Mucosa of descending colon (tissue), 3 donors: Measurements from ENCODE around the gene MAPKAP1. TPM values are rescaled to one million over a fixed set of nuclear protein-coding genes. Genes with fewer than 3 reads are reported as not detected.
A peak's percentile ranks its signal among the peaks of the same experiment; 100 is the strongest.

ENCODE experiments used
- ATAC-seq: fragments of 200-7000 bp; cut with Tn5 transposase; one replicate; pipeline ENCODE4 v1.9.1; 2020; ENCODE audit warnings: mild to moderate bottlenecking, moderate library complexity
- DNase-seq, 3 donors: peaks; one replicate each; pipeline ENCODE4 v3.0.0-alpha.2; 2020
- H3K36me3 ChIP-seq: fragments of 200-600 bp; one replicate; pipeline ENCODE4 v1.8.0; 2021; ENCODE audit warnings: low read depth, mild to moderate bottlenecking
- H3K4me1 ChIP-seq: fragments of 200-600 bp; one replicate; pipeline ENCODE4 v1.8.0; 2021; ENCODE audit warnings: low read depth, mild to moderate bottlenecking
- H3K4me3 ChIP-seq: fragments of 200-600 bp; one replicate; pipeline ENCODE4 v1.8.0; 2021; ENCODE audit warnings: mild to moderate bottlenecking
- H3K9me3 ChIP-seq: fragments of 200-600 bp; one replicate; pipeline ENCODE4 v1.8.0; 2021; ENCODE audit warnings: mild to moderate bottlenecking
- CTCF ChIP-seq: fragments of 200-600 bp; IDR thresholded peaks from one replicate; pipeline ENCODE4 v1.8.0; 2022; ENCODE audit warnings: antibody characterized with exemption, mild to moderate bottlenecking
- intact Hi-C, 2 donors: fragments of 100-400 bp; cut with DNase I in 1 of 2; cut with micrococcal nuclease in 1 of 2; formaldehyde crosslinking; loops; one replicate each; pipeline versions ENCODE4 v1.11.0 to v1.11.1; 2022; cut with DNase I, micrococcal nuclease
- total RNA-seq, 3 donors: library from RNA; stranded (reverse); fragmentation: NEBNext Ultra II Directional in 2 of 3; extraction: Animal tissue kit (Norgen Biotek cat#: 25700) in 2 of 3; gene quantifications; one replicate each; pipeline versions ENCODE4 v1.2.1 to v1.2.4, GENCODE V29; 2021 to 2023
- donor health status: DM: no; HTN: no; CAD: no; lungs with moderate emphysema.
- donor health status: DM: no; HTN: no; CAD: no.
- donor health status: DM: no; HTN: yes; CAD: no.

MAPKAP1 gene
- total RNA-seq, 3 donors from 2014 or later, result 73.2 to 98.4 (median 84.9) TPM

GRCh38 chr9:125422853-125423252 lies 284.2 kb downstream of the MAPKAP1 start:
- Histone ChIP-seq H3K4me1 (no peaks in the 10 kb centered on the region), H3K36me3 (no peaks in the 10 kb centered on the region), H3K9me3 (no peaks in the 10 kb centered on the region), H3K4me3 (no peak overlapping the region)
- ATAC-seq (peak; percentile 74), DNase-seq (peak in 1 of 3 donors; percentile 12)
- intact Hi-C loops, result no loop called here
- no peak for TF ChIP-seq CTCF

GRCh38 chr9:125421591-125422181 lies 285.3 kb downstream of the MAPKAP1 start:
- no peak overlapping the region for H3K4me3 ChIP-seq
- TF ChIP-seq CTCF, result no peak
- H3K9me3 ChIP-seq, result no peaks in the 10 kb centered on the region
- DNase-seq (no peak), ATAC-seq (no peak)
- intact Hi-C loops, result no loop called here
- no peaks in the 10 kb centered on the region for H3K4me1 ChIP-seq
- H3K36me3 ChIP-seq, result no peaks in the 10 kb centered on the region

DNA sequence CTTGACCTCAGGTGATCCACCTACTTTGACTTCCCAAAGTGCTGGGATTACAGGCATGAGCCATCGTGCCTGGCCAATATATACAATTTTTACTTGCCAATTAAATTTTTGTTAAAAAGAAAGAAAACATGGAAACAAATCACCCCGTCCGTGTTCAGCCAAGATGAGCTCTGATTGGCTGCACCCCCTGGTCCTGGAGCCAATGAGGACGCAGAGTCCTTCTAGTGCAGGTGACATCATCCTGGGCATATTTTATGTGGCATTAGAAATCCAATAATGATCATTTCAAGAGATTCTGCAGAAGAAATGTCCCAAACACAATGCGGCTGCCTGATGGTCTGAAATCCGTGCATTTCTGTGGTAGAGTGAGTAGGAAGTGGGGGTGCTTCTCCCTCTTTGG lies 285.8 kb downstream of the MAPKAP1 start:
- no peak for DNase-seq
- no peaks in the 10 kb centered on the region for H3K4me1 ChIP-seq
- H3K36me3 ChIP-seq, result no peaks in the 10 kb centered on the region
- TF ChIP-seq CTCF, result no peak
- H3K9me3 ChIP-seq, result no peaks in the 10 kb centered on the region
- H3K4me3 ChIP-seq, result no peak overlapping the region
- ATAC-seq, result no peak
- intact Hi-C loops, result no loop called here

DNA sequence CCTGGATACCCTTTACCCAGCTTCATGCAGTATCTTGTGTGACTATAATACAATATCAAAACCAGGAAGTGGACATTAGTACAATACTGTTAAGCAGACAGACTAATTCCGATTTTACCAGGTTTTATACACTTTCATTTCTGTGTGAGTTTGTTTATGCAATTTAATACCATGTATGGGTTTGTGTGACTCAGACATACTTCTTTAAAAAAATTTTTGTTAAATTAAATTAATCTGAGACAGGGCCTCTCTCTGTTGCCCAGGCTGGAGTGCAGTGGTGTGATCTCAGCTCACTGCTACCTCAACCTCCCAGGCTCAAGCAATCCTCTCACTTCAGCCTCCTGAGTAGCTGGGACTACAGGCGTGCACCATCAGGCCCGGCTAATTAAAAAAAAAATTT lies 288.6 kb downstream of the MAPKAP1 start:
- no peaks in the 10 kb centered on the region for H3K9me3 ChIP-seq
- TF ChIP-seq CTCF, result no peak
- intact Hi-C loops, result loop anchor here in 1 of 2 donors (10.0 kb wide), 1 partner anchor 216 kb away; no protein-coding TSS in a partner anchor
- H3K4me3 ChIP-seq, result no peak overlapping the region
- H3K4me1 ChIP-seq, result no peaks in the 10 kb centered on the region
- ATAC-seq (no peak), DNase-seq (no peak)
- H3K36me3 ChIP-seq, result no peaks in the 10 kb centered on the region

DNA sequence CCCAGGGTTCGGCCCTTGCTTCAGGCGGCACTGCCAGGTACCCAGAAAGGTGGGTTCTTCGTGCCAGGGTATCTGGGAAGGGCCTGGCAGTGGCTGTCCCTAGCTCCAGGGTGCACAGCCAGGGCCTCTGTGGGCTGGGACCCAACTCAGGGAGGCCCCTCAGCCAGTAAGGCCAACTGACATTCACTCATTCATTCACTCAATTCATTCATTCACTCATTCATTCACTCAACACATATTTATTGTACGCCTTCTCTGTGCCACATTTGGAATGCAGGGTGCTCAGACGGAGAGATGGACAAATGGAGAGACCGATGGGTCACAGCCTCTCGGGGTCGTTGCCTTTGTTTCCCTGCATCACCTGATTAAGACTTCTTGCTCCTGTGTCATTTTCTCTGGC lies 290.5 kb downstream of the MAPKAP1 start:
- no peak for ATAC-seq
- Histone ChIP-seq H3K9me3 (no peaks in the 10 kb centered on the region), H3K36me3 (no peaks in the 10 kb centered on the region), H3K4me1 (no peaks in the 10 kb centered on the region), H3K4me3 (no peak overlapping the region)
- intact Hi-C loops, result loop anchor here in 1 of 2 donors (10.0 kb wide), 1 partner anchor 218 kb away; no protein-coding TSS in a partner anchor
- no peak for TF ChIP-seq CTCF
- DNase-seq, result no peak
